ENCODE data around the gene CEP135. TPM values are rescaled to one million over a fixed set of nuclear protein-coding genes. Genes with fewer than 3 reads are reported as not detected.

The CEP135 gene
- total RNA-seq, 1 experiment from 2014 or later: 13.9 TPM

GRCh38 chr4:56007154-56007553 is 58.4 kb downstream of the CEP135 start:
- H3K36me3 Mint-ChIP-seq (ENCODE audit: insufficient read depth in 1 of 3, low read depth in 3 of 3): peaks cover 7 to 32% (median 27%) of the 10 kb centered on the region in 3 experiments; a peak in 6 of 7 replicates
- H2BK12ac ChIP-seq (ENCODE audit: insufficient read length, low read depth, low read length): no peak overlapping the region
- no peak overlapping the region for H3K4me3 Mint-ChIP-seq

More at GRCh38 chr4:56007154-56007553, 58.4 kb downstream of the CEP135 start:
- Histone ChIP-seq H4K5ac (ENCODE audit: insufficient read length, low read depth, low read length) (no peak overlapping the region), H2BK5ac (ENCODE audit: insufficient read length, low read length) (no peak overlapping the region), H3K9ac (ENCODE audit: extremely low read depth, insufficient read length, low read length) (no peak overlapping the region), H2AFZ (ENCODE audit: low read length) (no peak overlapping the region), H3K27ac (ENCODE audit: insufficient read length, low read depth, low read length) (no peak overlapping the region), H3K18ac (ENCODE audit: insufficient read length, low read depth, low read length) (no peak overlapping the region), H4K91ac (ENCODE audit: insufficient read length, low read depth, low read length) (no peak overlapping the region), H4K20me1 (ENCODE audit: control insufficient read depth, insufficient read depth, insufficient read length) (no peaks in the 10 kb centered on the region), H3K56ac (ENCODE audit: insufficient read length, low read depth, low read length) (no peak overlapping the region), H2BK120ac (ENCODE audit: low read depth, low read length, poor library complexity, severe bottlenecking) (no peak overlapping the region), H3K9me3 (ENCODE audit: control insufficient read depth, low read depth, low read length) (no peaks in the 10 kb centered on the region), H4K8ac (replicated peaks; ENCODE audit: insufficient read length, low read depth, low read length) (no peak overlapping the region), H3K4ac (ENCODE audit: low read depth, low read length) (no peak overlapping the region), H2BK15ac (ENCODE audit: low read depth, low read length) (no peak overlapping the region), H3K4me1 (ENCODE audit: insufficient read depth, low read length) (no peaks in the 10 kb centered on the region), H2AK5ac (ENCODE audit: insufficient read length, low read length) (no peak overlapping the region), H3K79me2 (ENCODE audit: insufficient read depth, low read length) (no peaks in the 10 kb centered on the region), H3K23me2 (ENCODE audit: insufficient read length, low read depth, low read length, poor library complexity, severe bottlenecking) (no peaks in the 10 kb centered on the region), H3K4me2 (ENCODE audit: insufficient read depth, insufficient read length, low read length) (no peak overlapping the region), H3K23ac (ENCODE audit: insufficient read length, low read depth, low read length) (no peak overlapping the region), H2BK20ac (ENCODE audit: low read depth, low read length, poor library complexity, severe bottlenecking) (no peak overlapping the region), H3K27me3 (ENCODE audit: insufficient read depth, low read length) (no peaks in the 10 kb centered on the region), H3K14ac (ENCODE audit: insufficient read depth, low read length) (no peak overlapping the region), H3K79me1 (ENCODE audit: insufficient read depth, low read depth, low read length, poor library complexity, severe bottlenecking) (no peaks in the 10 kb centered on the region), H3T11ph (ENCODE audit: low read length) (no peak overlapping the region)
- no peaks in the 10 kb centered on the region for H3K27me3 Mint-ChIP-seq (ENCODE audit: low read depth)
- H3K4me1 Mint-ChIP-seq: no peaks in the 10 kb centered on the region
- DNase-seq: no peak
- no peaks in the 10 kb centered on the region for H3K9me3 Mint-ChIP-seq
- TF ChIP-seq, protein P1, sequence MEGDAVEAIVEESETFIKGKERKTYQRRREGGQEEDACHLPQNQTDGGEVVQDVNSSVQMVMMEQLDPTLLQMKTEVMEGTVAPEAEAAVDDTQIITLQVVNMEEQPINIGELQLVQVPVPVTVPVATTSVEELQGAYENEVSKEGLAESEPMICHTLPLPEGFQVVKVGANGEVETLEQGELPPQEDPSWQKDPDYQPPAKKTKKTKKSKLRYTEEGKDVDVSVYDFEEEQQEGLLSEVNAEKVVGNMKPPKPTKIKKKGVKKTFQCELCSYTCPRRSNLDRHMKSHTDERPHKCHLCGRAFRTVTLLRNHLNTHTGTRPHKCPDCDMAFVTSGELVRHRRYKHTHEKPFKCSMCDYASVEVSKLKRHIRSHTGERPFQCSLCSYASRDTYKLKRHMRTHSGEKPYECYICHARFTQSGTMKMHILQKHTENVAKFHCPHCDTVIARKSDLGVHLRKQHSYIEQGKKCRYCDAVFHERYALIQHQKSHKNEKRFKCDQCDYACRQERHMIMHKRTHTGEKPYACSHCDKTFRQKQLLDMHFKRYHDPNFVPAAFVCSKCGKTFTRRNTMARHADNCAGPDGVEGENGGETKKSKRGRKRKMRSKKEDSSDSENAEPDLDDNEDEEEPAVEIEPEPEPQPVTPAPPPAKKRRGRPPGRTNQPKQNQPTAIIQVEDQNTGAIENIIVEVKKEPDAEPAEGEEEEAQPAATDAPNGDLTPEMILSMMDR (conservative IDR thresholded peaks at IDR 0.05): peak; percentile 30; the same call in 2 of the 3 replicates
- H3K27ac Mint-ChIP-seq: no peak overlapping the region

Measured in H9 (cell line).